Loucy (cell line): ENCODE measurements around the gene JSRP1.

ENCODE experiments used
- H2AFZ ChIP-seq: fragments of 200-600 bp; sonication (generic); 2 replicates; pipeline ENCODE4 v1.6.0; 2016; ENCODE audit warnings: antibody characterized with exemption, mild to moderate bottlenecking, low read length, moderate library complexity
- H3F3A ChIP-seq: fragments of 200-600 bp; 2 replicates; pipeline ENCODE4 v1.6.0; 2016; ENCODE audit warnings: antibody characterized with exemption, low read depth, mild to moderate bottlenecking
- H3K27me3 ChIP-seq: fragments of 200-600 bp; sonication (generic); 2 replicates; pipeline ENCODE4 v1.6.1; 2014; ENCODE audit warnings: low read length, mild to moderate bottlenecking; ENCODE audit not compliant: insufficient read depth, poor library complexity, severe bottlenecking
- H3K36me3 ChIP-seq: fragments of 200-600 bp; sonication (generic); 2 replicates; pipeline ENCODE4 v1.6.1; 2016; ENCODE audit warnings: low read length; ENCODE audit not compliant: insufficient read depth
- H3K4me1 ChIP-seq: fragments of 200-600 bp; sonication (generic); 2 replicates; pipeline ENCODE4 v1.5.1; 2014; ENCODE audit warnings: low read length, mild to moderate bottlenecking; ENCODE audit not compliant: insufficient read depth, poor library complexity, severe bottlenecking
- H3K4me2 ChIP-seq: fragments of 200-600 bp; sonication (generic); 2 replicates; pipeline ENCODE4 v1.6.0; 2014; ENCODE audit warnings: antibody characterized with exemption, low read length, low read depth, mild to moderate bottlenecking; ENCODE audit not compliant: poor library complexity, severe bottlenecking
- H3K4me3 ChIP-seq: fragments of 200-600 bp; sonication (generic); 2 replicates; pipeline ENCODE4 v1.5.1; 2014; ENCODE audit warnings: low read length, mild to moderate bottlenecking, mixed read lengths; ENCODE audit not compliant: poor library complexity, severe bottlenecking
- H3K79me2 ChIP-seq: fragments of 200-600 bp; sonication (generic); 2 replicates; pipeline ENCODE4 v1.6.1; 2014; ENCODE audit warnings: low read length; ENCODE audit not compliant: insufficient read depth
- H3K9ac ChIP-seq: fragments of 200-600 bp; sonication (generic); 2 replicates; pipeline ENCODE4 v1.6.0; 2014; ENCODE audit warnings: mild to moderate bottlenecking, low read depth, low read length, moderate library complexity; ENCODE audit not compliant: poor library complexity, severe bottlenecking
- H3K9me2 ChIP-seq: fragments of 200-600 bp; sonication (generic); replicated peaks from 2 replicates; pipeline ENCODE4 v1.6.1; 2016; ENCODE audit warnings: low read depth, low read length, mixed read lengths
- H3K9me3 ChIP-seq: fragments of 200-600 bp; sonication (generic); 2 replicates; pipeline ENCODE4 v1.6.1; 2014; ENCODE audit warnings: mild to moderate bottlenecking, antibody characterized with exemption, low read length, low read depth; ENCODE audit not compliant: insufficient read depth
- H4K20me1 ChIP-seq: fragments of 200-600 bp; sonication (generic); 2 replicates; pipeline ENCODE4 v1.6.0; 2014; ENCODE audit warnings: antibody characterized with exemption, low read length, mild to moderate bottlenecking; ENCODE audit not compliant: insufficient read depth, poor library complexity, severe bottlenecking
- EZH2phosphoT487 ChIP-seq: fragments of 200-600 bp; IDR thresholded peaks from 2 replicates; pipeline ENCODE4 v1.6.1; 2018; ENCODE audit warnings: antibody characterized with exemption, mild to moderate bottlenecking, moderate library complexity, borderline replicate concordance
- TF ChIP-seq, protein P1 (sequence below): fragments of 200-600 bp; sonication (generic); conservative IDR thresholded peaks from 2 replicates; pipeline ENCODE4 v1.5.1; 2014; ENCODE audit warnings: mild to moderate bottlenecking, antibody characterized with exemption, low read length

The JSRP1 gene

GRCh38 chr19:2270423-2271233 is 14.4 kb upstream of the JSRP1 start:
- Histone ChIP-seq H3K9me2 (no peaks in the 10 kb centered on the region), H3K79me2 (peaks cover 60% of the 10 kb centered on the region), H3K9ac (peak overlapping the region; percentile 96), H2AFZ (no peak overlapping the region), H3K27me3 (peaks cover 12% of the 10 kb centered on the region), H3K4me3 (peak overlapping the region; percentile 94), H3K4me1 (peaks cover 34% of the 10 kb centered on the region), H4K20me1 (peaks cover 52% of the 10 kb centered on the region), H3F3A (peaks cover 18% of the 10 kb centered on the region), H3K36me3 (peaks cover 19% of the 10 kb centered on the region; the same call in 1 of the 2 replicates), H3K4me2 (peak overlapping the region; percentile 83), H3K9me3 (no peaks in the 10 kb centered on the region)
- no peak for TF ChIP-seq EZH2phosphoT487
- TF ChIP-seq, protein P1, sequence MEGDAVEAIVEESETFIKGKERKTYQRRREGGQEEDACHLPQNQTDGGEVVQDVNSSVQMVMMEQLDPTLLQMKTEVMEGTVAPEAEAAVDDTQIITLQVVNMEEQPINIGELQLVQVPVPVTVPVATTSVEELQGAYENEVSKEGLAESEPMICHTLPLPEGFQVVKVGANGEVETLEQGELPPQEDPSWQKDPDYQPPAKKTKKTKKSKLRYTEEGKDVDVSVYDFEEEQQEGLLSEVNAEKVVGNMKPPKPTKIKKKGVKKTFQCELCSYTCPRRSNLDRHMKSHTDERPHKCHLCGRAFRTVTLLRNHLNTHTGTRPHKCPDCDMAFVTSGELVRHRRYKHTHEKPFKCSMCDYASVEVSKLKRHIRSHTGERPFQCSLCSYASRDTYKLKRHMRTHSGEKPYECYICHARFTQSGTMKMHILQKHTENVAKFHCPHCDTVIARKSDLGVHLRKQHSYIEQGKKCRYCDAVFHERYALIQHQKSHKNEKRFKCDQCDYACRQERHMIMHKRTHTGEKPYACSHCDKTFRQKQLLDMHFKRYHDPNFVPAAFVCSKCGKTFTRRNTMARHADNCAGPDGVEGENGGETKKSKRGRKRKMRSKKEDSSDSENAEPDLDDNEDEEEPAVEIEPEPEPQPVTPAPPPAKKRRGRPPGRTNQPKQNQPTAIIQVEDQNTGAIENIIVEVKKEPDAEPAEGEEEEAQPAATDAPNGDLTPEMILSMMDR = no peak

GRCh38 chr19:2270157-2270422 is 13.9 kb upstream of the JSRP1 start:
- Histone ChIP-seq H3K36me3 (peaks cover 19% of the 10 kb centered on the region; the same call in 1 of the 2 replicates), H3K79me2 (peaks cover 54% of the 10 kb centered on the region), H3K27me3 (peaks cover 12% of the 10 kb centered on the region), H4K20me1 (peaks cover 52% of the 10 kb centered on the region), H3K4me2 (peak overlapping the region; percentile 53), H3K9ac (peak overlapping the region; percentile 96), H2AFZ (no peak overlapping the region), H3K4me1 (peaks cover 34% of the 10 kb centered on the region), H3F3A (peaks cover 18% of the 10 kb centered on the region), H3K9me3 (no peaks in the 10 kb centered on the region), H3K4me3 (peak overlapping the region; percentile 94), H3K9me2 (no peaks in the 10 kb centered on the region)
- TF ChIP-seq EZH2phosphoT487 = no peak
- TF ChIP-seq, protein P1 = no peak

GRCh38 chr19:2269244-2270156 is 13.3 kb upstream of the JSRP1 start:
- Histone ChIP-seq H2AFZ (no peak overlapping the region), H3K36me3 (peaks cover 19% of the 10 kb centered on the region; the same call in 1 of the 2 replicates), H3K79me2 (peaks cover 49% of the 10 kb centered on the region), H3K4me2 (peak overlapping the region; percentile 81), H3K9ac (peak overlapping the region; percentile 96), H4K20me1 (peaks cover 49% of the 10 kb centered on the region), H3K4me1 (peaks cover 34% of the 10 kb centered on the region), H3K27me3 (peaks cover 12% of the 10 kb centered on the region), H3K4me3 (peak overlapping the region; percentile 94), H3F3A (peaks cover 18% of the 10 kb centered on the region), H3K9me2 (no peaks in the 10 kb centered on the region), H3K9me3 (no peaks in the 10 kb centered on the region)
- TF ChIP-seq EZH2phosphoT487 = no peak
- TF ChIP-seq, protein P1 = peak; percentile 12; the same call in 1 of the 2 replicates
